Panc1 (cell line): ENCODE measurements around the gene BTRC. TPM values are rescaled to one million over a fixed set of nuclear protein-coding genes. Genes with fewer than 3 reads are reported as not detected.

Experiments
- ATAC-seq: fragments of 200-7000 bp; cut with Tn5 transposase; 2 replicates; pipeline ENCODE4 v1.9.1; 2020; ENCODE audit warnings: mild to moderate bottlenecking, moderate library complexity
- BruUV-seq: library from RNA; stranded (reverse); fragments of 400-500 nt; replicated peaks from 2 replicates; lab custom pipeline; 2021; lab: Mats Ljungman, UMichigan
- CTCF ChIA-PET: fragments of 300-600 bp; sonication (Branson Sonifier 250); formaldehyde crosslinking; loops from one replicate; lab custom pipeline; 2022; ENCODE audit warnings: antibody characterized with exemption; lab: Charles Lee
- POLR2A ChIA-PET: fragments of 300-600 bp; sonication (Branson Sonifier 250); formaldehyde crosslinking; loops from one replicate; lab custom pipeline; 2022; ENCODE audit warnings: antibody characterized with exemption; lab: Charles Lee
- DNase-seq: peaks from one replicate; pipeline ENCODE4 v3.0.0-alpha.2; 2010; ENCODE audit warnings: low read depth, low spot score
- H3K27ac ChIP-seq: 2 replicates; pipeline ENCODE4 v1.5.1; 2011; ENCODE audit warnings: mild to moderate bottlenecking, low read length, inconsistent platforms
- H3K27me3 ChIP-seq: fragments of 200-500 bp; sonication (Bioruptor generic); 2 replicates; pipeline ENCODE4 v1.6.0; 2014; ENCODE audit warnings: low read length, inconsistent platforms; ENCODE audit not compliant: control insufficient read depth, insufficient read depth
- H3K36me3 ChIP-seq: fragments of 200-500 bp; sonication (Bioruptor generic); 2 replicates; pipeline ENCODE4 v1.5.1; 2014; ENCODE audit warnings: inconsistent platforms, mild to moderate bottlenecking, low read length, moderate library complexity; ENCODE audit not compliant: control insufficient read depth, insufficient read depth
- H3K4me1 ChIP-seq: 2 replicates; pipeline ENCODE4 v1.5.1; 2011; ENCODE audit warnings: inconsistent platforms, mild to moderate bottlenecking, low read length, moderate library complexity; ENCODE audit not compliant: control insufficient read depth, insufficient read depth
- H3K4me3 ChIP-seq, 2 experiments: 2 replicates each; pipeline ENCODE4 v1.5.1; 2011 to 2012; ENCODE audit warnings: low read depth in 2 of 2, low read length in 2 of 2, mild to moderate bottlenecking in 2 of 2, inconsistent platforms in 1 of 2, moderate library complexity in 1 of 2
- H3K9me3 ChIP-seq: fragments of 200-500 bp; sonication (Bioruptor generic); 2 replicates; pipeline ENCODE4 v1.5.1; 2014; ENCODE audit warnings: low read depth, mild to moderate bottlenecking, inconsistent platforms, low read length, moderate library complexity; ENCODE audit not compliant: control insufficient read depth, insufficient read depth
- POLR2AphosphoS5 ChIP-seq: IDR thresholded peaks from 2 replicates; pipeline ENCODE4 v1.6.1; 2012; ENCODE audit warnings: mild to moderate bottlenecking, low read depth, low read length, moderate library complexity
- SIN3A ChIP-seq: IDR thresholded peaks from 2 replicates; pipeline ENCODE4 v1.6.1; 2012; ENCODE audit warnings: low read depth, mild to moderate bottlenecking, low read length, moderate library complexity, borderline replicate concordance; ENCODE audit not compliant: insufficient read depth
- TCF7L2 ChIP-seq: IDR thresholded peaks from 2 replicates; pipeline ENCODE4 v1.6.1; 2011; ENCODE audit warnings: mild to moderate bottlenecking, low read depth, low read length, inconsistent platforms
- in situ Hi-C: cut with HindIII; loops from 2 replicates; pipeline ENCODE4 v1.10.0; 2016; ENCODE audit warnings: low sequenced_read_pairs, low pct_unique_long_range_greater_than_20kb
- intact Hi-C: fragments of 100-400 bp; cut with micrococcal nuclease; formaldehyde crosslinking; loops from one replicate; pipeline ENCODE4 v1.10.0; 2022; ENCODE audit not compliant: unreplicated experiment
- total RNA-seq: library from RNA; stranded (reverse); gene quantifications from one replicate; pipeline ENCODE4 v1.2.1, GENCODE V29; 2021; ENCODE audit not compliant: unreplicated experiment
- TF ChIP-seq, protein P1 (sequence below): fragments of 450-650 bp; IDR thresholded peaks from 2 replicates; pipeline ENCODE4 v1.5.1; 2017; ENCODE audit warnings: mild to moderate bottlenecking
- TF ChIP-seq, protein P2 (sequence below), 2 experiments: IDR thresholded peaks; 2 replicates each; pipeline ENCODE4 v1.6.1; 2011 to 2012; ENCODE audit warnings: low read depth in 2 of 2, control low read depth in 1 of 2, low read length in 1 of 2, mild to moderate bottlenecking in 1 of 2, moderate library complexity in 1 of 2; ENCODE audit not compliant: insufficient read depth in 1 of 2

The BTRC gene
- total RNA-seq, 1 experiment from 2014 or later, result 22.1 TPM

DNA sequence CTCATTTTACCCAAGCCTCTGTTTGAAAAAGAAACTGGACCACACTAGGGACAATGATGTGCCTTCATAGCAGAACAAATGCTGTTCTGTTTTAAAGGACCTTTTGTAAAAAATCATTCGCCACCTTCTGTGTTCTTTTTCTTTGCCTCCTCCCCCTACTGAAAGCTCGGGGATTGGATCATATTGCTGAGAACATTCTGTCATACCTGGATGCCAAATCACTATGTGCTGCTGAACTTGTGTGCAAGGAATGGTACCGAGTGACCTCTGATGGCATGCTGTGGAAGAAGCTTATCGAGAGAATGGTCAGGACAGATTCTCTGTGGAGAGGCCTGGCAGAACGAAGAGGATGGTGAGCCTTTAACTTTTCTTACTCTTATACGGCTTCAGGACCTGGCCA, 171.9 kb downstream of the BTRC start:
- no TSS peak for BruUV-seq
- no peak for ATAC-seq
- H3K9me3 ChIP-seq, result no peaks in the 10 kb centered on the region
- POLR2A ChIA-PET, result no interaction called here
- no peaks in the 10 kb centered on the region for H3K36me3 ChIP-seq
- TF ChIP-seq SIN3A (no peak), TCF7L2 (no peak), POLR2AphosphoS5 (no peak)
- TF ChIP-seq, protein P1, sequence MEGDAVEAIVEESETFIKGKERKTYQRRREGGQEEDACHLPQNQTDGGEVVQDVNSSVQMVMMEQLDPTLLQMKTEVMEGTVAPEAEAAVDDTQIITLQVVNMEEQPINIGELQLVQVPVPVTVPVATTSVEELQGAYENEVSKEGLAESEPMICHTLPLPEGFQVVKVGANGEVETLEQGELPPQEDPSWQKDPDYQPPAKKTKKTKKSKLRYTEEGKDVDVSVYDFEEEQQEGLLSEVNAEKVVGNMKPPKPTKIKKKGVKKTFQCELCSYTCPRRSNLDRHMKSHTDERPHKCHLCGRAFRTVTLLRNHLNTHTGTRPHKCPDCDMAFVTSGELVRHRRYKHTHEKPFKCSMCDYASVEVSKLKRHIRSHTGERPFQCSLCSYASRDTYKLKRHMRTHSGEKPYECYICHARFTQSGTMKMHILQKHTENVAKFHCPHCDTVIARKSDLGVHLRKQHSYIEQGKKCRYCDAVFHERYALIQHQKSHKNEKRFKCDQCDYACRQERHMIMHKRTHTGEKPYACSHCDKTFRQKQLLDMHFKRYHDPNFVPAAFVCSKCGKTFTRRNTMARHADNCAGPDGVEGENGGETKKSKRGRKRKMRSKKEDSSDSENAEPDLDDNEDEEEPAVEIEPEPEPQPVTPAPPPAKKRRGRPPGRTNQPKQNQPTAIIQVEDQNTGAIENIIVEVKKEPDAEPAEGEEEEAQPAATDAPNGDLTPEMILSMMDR, result no peak
- TF ChIP-seq, protein P2, sequence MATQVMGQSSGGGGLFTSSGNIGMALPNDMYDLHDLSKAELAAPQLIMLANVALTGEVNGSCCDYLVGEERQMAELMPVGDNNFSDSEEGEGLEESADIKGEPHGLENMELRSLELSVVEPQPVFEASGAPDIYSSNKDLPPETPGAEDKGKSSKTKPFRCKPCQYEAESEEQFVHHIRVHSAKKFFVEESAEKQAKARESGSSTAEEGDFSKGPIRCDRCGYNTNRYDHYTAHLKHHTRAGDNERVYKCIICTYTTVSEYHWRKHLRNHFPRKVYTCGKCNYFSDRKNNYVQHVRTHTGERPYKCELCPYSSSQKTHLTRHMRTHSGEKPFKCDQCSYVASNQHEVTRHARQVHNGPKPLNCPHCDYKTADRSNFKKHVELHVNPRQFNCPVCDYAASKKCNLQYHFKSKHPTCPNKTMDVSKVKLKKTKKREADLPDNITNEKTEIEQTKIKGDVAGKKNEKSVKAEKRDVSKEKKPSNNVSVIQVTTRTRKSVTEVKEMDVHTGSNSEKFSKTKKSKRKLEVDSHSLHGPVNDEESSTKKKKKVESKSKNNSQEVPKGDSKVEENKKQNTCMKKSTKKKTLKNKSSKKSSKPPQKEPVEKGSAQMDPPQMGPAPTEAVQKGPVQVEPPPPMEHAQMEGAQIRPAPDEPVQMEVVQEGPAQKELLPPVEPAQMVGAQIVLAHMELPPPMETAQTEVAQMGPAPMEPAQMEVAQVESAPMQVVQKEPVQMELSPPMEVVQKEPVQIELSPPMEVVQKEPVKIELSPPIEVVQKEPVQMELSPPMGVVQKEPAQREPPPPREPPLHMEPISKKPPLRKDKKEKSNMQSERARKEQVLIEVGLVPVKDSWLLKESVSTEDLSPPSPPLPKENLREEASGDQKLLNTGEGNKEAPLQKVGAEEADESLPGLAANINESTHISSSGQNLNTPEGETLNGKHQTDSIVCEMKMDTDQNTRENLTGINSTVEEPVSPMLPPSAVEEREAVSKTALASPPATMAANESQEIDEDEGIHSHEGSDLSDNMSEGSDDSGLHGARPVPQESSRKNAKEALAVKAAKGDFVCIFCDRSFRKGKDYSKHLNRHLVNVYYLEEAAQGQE (IDR thresholded peaks at IDR 0.05; ENCODE audit: insufficient read depth in 1 of 2, low read depth in 2 of 2, low read length in 1 of 2), result no peak
- in situ Hi-C loops (no loop called here), intact Hi-C loops (no loop called here)
- H3K27me3 ChIP-seq, result no peaks in the 10 kb centered on the region
- CTCF ChIA-PET, result no interaction called here
- H3K4me1 ChIP-seq, result no peaks in the 10 kb centered on the region
- no peak overlapping the region for H3K27ac ChIP-seq
- H3K4me3 ChIP-seq, result no peak overlapping the region
- DNase-seq, result no peak

- POLR2A ChIA-PET, result no interaction called here
- CTCF ChIA-PET, result no interaction called here
- no peaks in the 10 kb centered on the region for H3K27me3 ChIP-seq
- DNase-seq (no peak), ATAC-seq (no peak)
- TF ChIP-seq TCF7L2 (no peak), SIN3A (no peak), POLR2AphosphoS5 (no peak)
- TF ChIP-seq, protein P1, result no peak
- TF ChIP-seq, protein P2 (IDR thresholded peaks at IDR 0.05; ENCODE audit: insufficient read depth in 1 of 2, low read depth in 2 of 2, low read length in 1 of 2), result no peak
- in situ Hi-C loops, result no loop called here
- H3K4me3 ChIP-seq, result no peak overlapping the region
- H3K27ac ChIP-seq, result no peak overlapping the region
- no TSS peak for BruUV-seq
- intact Hi-C loops, result no loop called here
- H3K4me1 ChIP-seq, result no peaks in the 10 kb centered on the region
- H3K36me3 ChIP-seq, result no peaks in the 10 kb centered on the region
- H3K9me3 ChIP-seq, result no peaks in the 10 kb centered on the region
These were observed 175.2 kb downstream of the BTRC start for GRCh38 chr10:101529207-101529606.
